HG02610 (cell line): ENCODE results near the gene RBM4B.
"Not testable (repeated sequence)": the region's sequence is repeated elsewhere in the genome, so short reads cannot be mapped to it uniquely, and the experiment has no call there.

ENCODE experiments used
- ATAC-seq: cut with Tn5 transposase; IDR thresholded peaks from one replicate; pipeline ENCODE4 v1.9.1; 2021; ENCODE audit warnings: mild to moderate bottlenecking, moderate library complexity; ENCODE audit not compliant: unreplicated experiment

Gene RBM4B, protein sequence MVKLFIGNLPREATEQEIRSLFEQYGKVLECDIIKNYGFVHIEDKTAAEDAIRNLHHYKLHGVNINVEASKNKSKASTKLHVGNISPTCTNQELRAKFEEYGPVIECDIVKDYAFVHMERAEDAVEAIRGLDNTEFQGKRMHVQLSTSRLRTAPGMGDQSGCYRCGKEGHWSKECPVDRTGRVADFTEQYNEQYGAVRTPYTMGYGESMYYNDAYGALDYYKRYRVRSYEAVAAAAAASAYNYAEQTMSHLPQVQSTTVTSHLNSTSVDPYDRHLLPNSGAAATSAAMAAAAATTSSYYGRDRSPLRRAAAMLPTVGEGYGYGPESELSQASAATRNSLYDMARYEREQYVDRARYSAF

GRCh38 chr11:66677599-66678375, at the start of gene RBM4B:
RBM4B (minus strand) TSS chr11:66677887; CDS start chr11:66677079, 808 bp downstream.
- ATAC-seq, result peak; percentile 90

DNA sequence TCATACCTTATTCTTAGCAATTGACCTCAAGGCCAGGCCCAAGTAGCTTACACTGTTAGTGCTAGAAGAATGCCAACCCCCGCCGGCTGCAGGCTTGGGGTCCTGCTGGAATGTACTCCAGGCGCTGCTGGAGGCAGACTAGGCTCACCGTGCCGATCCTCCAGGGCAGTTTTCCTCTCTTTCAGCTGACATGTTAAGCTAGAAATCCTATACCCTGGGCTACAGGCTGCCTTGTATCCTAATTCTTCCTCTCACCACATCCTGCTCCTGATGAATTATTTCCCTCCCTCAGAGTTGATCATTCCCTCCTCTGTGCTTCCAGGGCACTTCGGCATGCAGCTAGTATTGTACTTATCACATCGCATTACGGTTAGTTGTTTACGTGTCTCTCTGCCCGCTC, 48.0 kb upstream of the RBM4B start:
- ATAC-seq, result no peak

DNA sequence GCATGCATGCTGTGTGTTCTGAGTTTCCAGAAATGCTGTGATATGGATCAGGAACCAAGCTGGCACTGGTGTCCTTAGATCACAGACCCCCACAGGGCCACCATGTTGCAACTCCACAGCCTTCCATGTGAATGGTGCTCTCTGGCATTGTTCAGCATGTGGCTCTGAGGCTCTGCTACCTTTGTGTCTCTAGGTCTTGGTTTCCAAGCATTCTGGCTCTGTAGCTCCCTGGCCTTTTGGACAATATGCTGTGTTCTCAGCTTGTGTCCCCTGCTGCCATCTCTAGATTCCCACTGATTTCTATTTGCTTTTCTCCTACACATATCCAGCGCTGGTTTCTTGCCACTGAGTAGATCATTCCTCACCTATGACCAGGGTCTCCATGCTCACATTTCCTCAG, 47.4 kb upstream of the RBM4B start:
- no peak for ATAC-seq

DNA sequence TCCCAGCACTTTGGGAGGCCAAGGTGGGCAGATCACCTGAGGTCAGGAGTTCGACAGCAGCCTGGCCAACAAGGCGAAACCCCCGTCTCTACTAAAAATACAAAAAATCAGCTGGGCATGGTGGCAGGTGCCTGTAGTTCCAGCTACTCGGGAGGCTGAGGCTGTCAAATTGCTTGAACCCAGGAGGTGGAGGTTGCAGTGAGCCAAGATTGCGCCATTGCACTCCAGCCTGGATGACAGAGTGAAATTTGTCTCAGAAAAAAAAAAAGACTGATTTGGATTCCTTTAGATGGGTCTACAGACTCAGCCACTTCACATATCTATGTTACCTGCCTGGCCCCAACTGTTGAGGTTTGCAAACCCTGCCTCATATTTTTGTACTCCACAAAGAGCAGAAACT, 46.5 kb upstream of the RBM4B start:
- ATAC-seq, result not testable (repeated sequence)

- ATAC-seq, result no peak
Measured at GRCh38 chr11:66723693-66724092, 46.0 kb upstream of the RBM4B start.

DNA sequence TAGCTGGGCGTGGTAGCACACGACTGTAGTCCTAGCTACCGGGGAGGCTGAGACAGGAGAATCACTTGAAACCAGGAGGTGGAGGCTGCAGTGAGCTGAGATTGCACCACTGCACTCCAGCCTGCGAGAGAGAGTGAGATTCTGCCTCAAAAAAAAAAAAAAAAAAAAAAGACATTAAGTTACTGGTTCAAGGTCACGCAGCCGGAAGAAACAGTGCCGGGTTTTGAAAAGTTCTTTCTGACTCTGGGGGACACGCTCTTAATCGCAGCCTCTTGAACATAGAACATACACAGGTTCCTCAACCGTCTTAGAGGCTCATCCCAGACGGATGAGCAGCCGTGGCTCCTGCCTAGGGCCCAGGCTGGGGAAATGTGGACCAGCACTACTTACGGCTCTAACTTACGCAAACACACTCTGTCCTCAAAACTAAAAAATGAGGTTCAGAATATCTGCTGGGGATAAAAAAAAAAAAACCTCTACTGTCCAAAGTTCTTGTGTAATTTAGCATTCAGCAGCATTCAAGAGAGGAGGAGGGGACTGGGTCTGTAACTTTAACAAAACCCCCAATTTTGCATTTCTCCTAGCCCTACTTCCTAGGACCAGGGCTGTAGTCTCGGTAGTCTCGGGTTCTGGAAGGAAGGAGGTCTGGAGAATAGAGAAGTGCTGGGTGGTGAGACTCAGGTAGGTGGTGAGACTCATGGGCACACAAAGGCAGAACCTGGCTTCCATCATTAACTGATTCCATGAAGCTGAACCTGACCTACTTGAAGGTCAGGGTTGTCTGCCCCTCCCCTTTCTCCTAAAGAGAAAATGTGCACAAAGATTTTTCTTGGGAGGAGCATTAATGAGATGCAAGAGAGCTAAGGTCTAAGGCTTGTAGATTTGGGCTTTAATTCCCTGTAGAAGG, 45.3 kb upstream of the RBM4B start:
- no peak for ATAC-seq

DNA sequence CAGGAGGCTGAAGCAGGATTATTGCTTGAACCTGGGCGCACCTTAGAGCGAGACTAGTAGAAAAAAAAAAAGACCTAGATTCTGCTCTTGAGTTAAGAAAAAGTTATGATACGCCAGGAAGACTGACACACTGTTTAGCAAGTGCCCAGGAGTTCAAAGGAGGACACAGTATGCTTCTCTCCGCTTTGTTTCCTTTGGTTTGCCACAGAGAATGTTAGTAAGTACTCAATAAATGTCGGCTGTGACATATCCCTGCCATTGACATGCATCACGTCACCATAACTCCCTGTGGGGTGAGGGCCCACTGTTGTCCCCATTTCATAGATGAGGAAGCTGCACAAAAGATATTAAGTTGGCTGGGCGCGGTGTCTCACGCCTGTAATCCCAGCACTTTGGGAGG, 44.3 kb upstream of the RBM4B start:
- no peak for ATAC-seq

DNA sequence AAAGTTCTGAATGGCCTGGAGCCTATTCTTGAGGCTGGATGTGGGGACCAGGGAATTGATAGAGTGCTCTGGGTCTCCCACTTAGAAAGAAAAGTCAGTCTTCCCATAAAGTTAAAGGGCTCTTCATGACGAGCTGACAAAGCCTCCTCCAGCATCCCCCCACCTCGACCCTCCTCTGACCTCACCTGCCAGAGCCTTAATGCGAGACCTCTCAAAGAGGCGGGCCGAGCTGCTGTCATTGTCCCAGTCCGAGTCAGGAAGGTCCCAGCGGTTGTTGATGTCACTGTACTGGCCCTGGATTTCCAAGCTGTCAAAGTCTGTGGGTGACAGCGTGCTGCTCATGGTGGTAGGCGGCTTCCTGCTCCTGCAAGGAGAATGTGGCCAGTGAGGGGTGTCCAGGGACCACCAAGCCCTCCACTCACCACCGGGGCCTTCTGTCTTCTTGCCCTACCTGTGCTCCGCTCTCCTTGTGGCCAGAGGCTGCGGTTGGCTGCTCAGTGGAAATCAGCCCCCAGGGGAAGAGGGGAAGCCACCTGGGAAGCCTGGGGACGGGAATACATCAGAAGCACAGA, 43.3 kb upstream of the RBM4B start:
- ATAC-seq, result no peak

GRCh38 chr11:66720223-66720898, 42.7 kb upstream of the RBM4B start:
- no peak for ATAC-seq

DNA sequence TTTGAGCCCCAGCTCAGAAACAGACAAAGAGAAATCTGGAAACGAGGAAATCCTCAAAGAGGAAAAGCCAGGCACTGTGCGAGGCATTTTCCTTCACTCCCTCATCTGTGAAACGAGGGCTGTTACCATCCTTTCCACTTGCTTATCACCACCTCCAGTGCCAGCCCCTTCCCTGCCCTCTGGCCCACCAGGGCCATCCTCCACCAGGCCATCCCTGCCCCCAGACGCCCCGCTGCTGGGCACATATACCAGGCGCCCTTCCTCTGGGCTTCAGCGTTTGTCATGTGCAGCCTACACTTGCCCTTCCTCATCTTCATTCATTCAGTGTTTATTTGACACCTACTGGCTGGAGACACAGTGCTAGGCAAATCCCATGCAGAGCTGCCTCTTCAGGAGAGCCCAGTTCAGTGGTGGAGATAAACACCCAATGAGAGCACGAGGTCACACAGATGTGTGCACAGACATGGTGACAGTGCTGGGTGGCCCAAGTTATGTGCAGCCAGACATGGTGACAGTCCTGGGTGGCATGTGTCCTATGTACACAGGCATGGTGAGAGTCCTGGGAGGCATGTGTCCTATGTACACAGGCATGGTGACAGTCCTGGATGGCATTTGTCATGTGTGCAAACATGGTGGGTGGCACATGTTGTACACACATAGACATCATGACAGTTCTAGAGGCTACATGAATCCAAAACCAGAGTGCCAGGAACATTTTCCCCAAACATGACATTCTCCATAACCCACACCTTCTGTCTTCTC, 41.6 kb upstream of the RBM4B start:
- no peak for ATAC-seq

DNA sequence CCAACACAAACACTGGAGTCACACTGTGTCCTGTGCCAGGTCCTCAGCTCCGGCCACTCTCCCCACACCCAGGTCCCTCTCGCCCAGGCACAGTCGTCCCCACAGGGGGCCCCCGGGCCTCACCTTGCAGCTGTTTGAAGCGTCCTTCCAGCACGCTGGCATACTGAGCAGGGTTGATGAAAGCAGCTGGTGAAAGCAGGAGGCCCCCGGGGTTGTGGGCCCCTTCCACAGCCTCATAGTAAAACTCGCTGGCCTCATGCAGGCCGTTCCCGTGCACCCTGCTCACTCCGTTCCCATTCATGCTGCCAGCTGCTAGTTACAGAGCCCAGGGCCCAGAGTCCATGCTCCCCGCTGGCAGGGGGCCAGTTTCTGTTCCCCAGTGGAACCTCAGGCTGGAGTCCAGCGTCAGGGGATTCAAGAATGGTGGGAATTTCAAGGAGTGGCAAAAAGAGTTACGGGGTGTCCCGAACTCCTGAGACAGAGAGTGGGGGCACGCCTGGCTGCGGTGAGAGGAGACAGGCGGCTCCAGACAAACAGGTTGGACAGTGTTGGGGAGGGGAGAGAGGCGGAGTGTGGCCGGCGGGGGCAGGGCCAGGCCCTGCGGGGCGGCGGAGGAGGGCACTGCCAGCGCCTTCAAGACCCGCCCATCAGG, 40.8 kb upstream of the RBM4B start:
- no peak for ATAC-seq

GRCh38 chr11:66717925-66718319, 40.2 kb upstream of the RBM4B start:
- ATAC-seq, result no peak

DNA sequence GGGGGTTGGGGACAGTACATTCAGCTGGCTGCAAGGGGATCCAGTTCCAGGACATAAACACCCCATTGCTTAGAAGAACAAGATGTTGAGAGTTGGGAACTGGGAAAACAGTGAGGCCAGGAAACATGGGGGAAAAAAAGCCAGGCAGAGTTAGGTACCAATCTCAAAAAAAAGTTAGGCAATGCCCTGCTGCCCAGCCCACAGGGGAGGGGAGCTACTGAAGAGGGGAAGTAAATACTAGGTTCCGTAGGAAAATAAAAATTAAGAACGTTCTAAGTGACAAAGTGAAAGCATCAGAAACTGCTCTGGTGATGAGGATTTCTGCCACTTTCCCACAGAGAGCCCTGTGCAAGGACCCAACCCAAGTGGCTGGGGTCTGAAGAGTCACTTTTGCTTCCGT, 39.3 kb upstream of the RBM4B start:
- no peak for ATAC-seq

- no peak for ATAC-seq
Measured at GRCh38 chr11:66715346-66716085, 37.8 kb upstream of the RBM4B start.

GRCh38 chr11:66713746-66714480, 36.2 kb upstream of the RBM4B start:
- no peak for ATAC-seq

GRCh38 chr11:66710384-66710930, 32.8 kb upstream of the RBM4B start:
- ATAC-seq, result no peak

DNA sequence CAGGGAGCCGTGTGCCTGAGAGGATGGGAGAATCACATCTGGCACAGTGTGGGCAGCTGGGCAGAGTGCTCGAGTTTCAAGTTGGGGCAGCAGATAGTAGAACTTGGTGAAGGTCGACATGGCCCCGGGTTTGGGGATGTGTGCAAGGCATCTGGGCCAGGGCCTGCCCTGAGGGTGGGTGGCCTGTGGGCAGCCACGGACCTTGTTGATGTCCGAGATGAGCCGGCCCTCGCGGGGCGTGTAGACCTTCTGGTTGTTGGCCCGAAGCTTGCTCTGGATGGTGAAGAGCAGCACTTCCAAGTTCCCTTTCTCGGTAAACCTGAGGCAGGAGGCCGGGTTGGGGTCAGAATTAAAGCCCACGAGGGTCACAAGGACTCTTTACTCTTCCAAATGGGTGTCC, 31.0 kb upstream of the RBM4B start:
- ATAC-seq, result no peak
